Esophagus muscularis mucosa (tissue), 3 donors: ENCODE data around the gene NFYB.

Source experiments
- CTCF ChIP-seq, 3 experiments: fragments of 200-600 bp in 2 of 3; fragments of 450-650 bp in 1 of 3; sonication (generic) in 2 of 3; IDR thresholded peaks; one replicate each; pipeline ENCODE4 v1.5.1; 2017 to 2019; ENCODE audit warnings: antibody characterized with exemption in 3 of 3, mild to moderate bottlenecking in 2 of 3, moderate library complexity in 1 of 3
- POLR2AphosphoS5 ChIP-seq, 2 donors: sonication (generic); formaldehyde crosslinking; IDR thresholded peaks; one replicate each; pipeline ENCODE4 v1.6.1; 2017; ENCODE audit warnings: antibody characterized with exemption in 2 of 2

GRCh38 chr12:104177663-104178501 lies 39.9 kb upstream of the NFYB start:
- TF ChIP-seq CTCF (IDR thresholded peaks at IDR 0.05) (peak; percentile 40 to 51 (median 43)), POLR2AphosphoS5 (IDR thresholded peaks at IDR 0.05) (peak; percentile 87)
